ENCODE data around the gene MAML3.

Gene MAML3

GRCh38 chr4:140027101-140027500, 126.9 kb downstream of the MAML3 start:
- TF ChIP-seq CTCF (IDR thresholded peaks at IDR 0.05; ENCODE audit: borderline replicate concordance, control extremely low read depth, extremely low read depth, insufficient read depth, missing control alignments), result no peak
- DNase-seq (ENCODE audit: low spot score), result no peak
- in situ Hi-C loops (cut with MboI; ENCODE audit: low sequenced_read_pairs, unreplicated experiment), result no loop called here

GRCh38 chr4:140025470-140025869, 128.5 kb downstream of the MAML3 start:
- in situ Hi-C loops (cut with MboI; ENCODE audit: low sequenced_read_pairs, unreplicated experiment), result no loop called here
- TF ChIP-seq CTCF (IDR thresholded peaks at IDR 0.05; ENCODE audit: borderline replicate concordance, control extremely low read depth, extremely low read depth, insufficient read depth, missing control alignments), result no peak
- DNase-seq (ENCODE audit: low spot score), result no peak

GRCh38 chr4:140020457-140021361, 133.3 kb downstream of the MAML3 start:
- DNase-seq (ENCODE audit: low spot score), result no peak
- in situ Hi-C loops (cut with MboI; ENCODE audit: low sequenced_read_pairs, unreplicated experiment), result loop anchor here (25.0 kb wide), 1 partner anchor 242 kb away; no protein-coding TSS in a partner anchor
- TF ChIP-seq CTCF (IDR thresholded peaks at IDR 0.05; ENCODE audit: borderline replicate concordance, control extremely low read depth, extremely low read depth, insufficient read depth, missing control alignments), result no peak

GRCh38 chr4:140019619-140020347, 134.2 kb downstream of the MAML3 start:
- DNase-seq (ENCODE audit: low spot score), result no peak
- no peak for TF ChIP-seq CTCF (IDR thresholded peaks at IDR 0.05; ENCODE audit: borderline replicate concordance, control extremely low read depth, extremely low read depth, insufficient read depth, missing control alignments)
- in situ Hi-C loops (cut with MboI; ENCODE audit: low sequenced_read_pairs, unreplicated experiment), result loop anchor here (25.0 kb wide), 1 partner anchor 243 kb away; no protein-coding TSS in a partner anchor

- in situ Hi-C loops (cut with MboI; ENCODE audit: low sequenced_read_pairs, unreplicated experiment), result loop anchor here (25.0 kb wide), 1 partner anchor 243 kb away; no protein-coding TSS in a partner anchor
These were observed 134.9 kb downstream of the MAML3 start for GRCh38 chr4:140018931-140019618.

More at GRCh38 chr4:140018931-140019618, 134.9 kb downstream of the MAML3 start:
- no peak for DNase-seq (ENCODE audit: low spot score)
- no peak for TF ChIP-seq CTCF (IDR thresholded peaks at IDR 0.05; ENCODE audit: borderline replicate concordance, control extremely low read depth, extremely low read depth, insufficient read depth, missing control alignments)
